ENCODE data around the gene GP5. TPM values are rescaled to one million over a fixed set of nuclear protein-coding genes. Genes with fewer than 3 reads are reported as not detected.

The GP5 gene
- total and polyA plus RNA-seq, 2 donors (not counting 1 experiment from before 2014, with no cell fraction given) = 0.01 to 0.15 TPM

DNA sequence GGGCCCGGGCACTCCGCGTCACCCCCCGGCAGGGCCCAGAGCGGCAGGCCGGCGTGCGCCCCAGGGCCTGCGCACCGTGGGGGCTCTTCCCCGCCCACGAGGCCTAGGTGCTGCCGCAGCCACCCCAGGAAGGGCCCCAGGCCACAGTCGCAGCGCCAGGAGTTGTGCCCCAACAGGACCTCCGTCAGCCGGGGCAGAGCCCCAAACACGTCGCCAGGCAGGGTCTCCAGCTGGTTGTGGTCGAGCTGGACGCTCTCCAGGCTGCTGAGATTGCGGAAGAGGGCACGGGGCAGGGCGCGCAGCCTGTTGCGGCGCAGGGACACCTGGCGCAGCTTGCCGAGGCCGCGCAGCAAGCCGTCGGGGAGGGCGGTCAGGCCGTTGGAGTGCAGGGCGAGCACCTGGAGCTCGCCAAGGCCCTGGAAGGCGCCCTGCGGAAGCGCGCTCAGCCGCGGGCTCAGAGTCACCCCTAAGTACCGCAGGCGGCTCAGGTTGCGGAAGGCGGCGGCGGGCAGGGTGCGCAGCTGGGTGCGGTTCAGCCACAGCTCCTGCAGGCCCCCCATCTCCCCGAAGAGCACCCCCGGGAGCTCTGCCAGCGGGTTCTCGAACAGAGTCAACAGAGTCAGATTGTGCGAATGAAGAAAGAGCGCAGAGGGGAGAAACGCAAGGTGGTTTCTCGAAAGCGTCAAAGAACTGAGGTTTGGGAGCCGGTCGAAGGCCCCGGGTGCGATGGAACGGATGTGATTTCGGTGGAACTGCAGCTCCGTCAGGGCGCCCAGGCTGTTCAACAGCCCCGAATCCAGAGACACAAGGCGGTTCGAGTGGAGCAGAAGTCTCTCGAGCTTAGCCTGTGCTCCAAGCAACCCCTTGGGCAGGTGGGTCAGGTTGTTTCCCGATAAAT, 2.0 kb downstream of the GP5 start:
- intact Hi-C loops (cut with micrococcal nuclease) = no loop called here
- Mint-ChIP-seq H3K4me3 (peak overlapping the region; percentile 87), H3K9me3 (ENCODE audit: insufficient read depth) (no peaks in the 10 kb centered on the region), H3K27ac (no peak overlapping the region), H3K4me1 (peaks cover 36% of the 10 kb centered on the region), H3K27me3 (peaks cover 37% of the 10 kb centered on the region)
- WGBS (ENCODE audit: insufficient coverage) = 2% methylated on average over 73 of the region's 73 CpGs
- H2AFZ ChIP-seq (ENCODE audit: insufficient read depth, low read depth, low read length, poor library complexity, severe bottlenecking) = peak overlapping the region; percentile 58
- ChIA-PET POLR2A (no interaction called here), CTCF (interaction anchor here (0.5 to 2.5 kb wide), 6 partner anchors 10 to 184 kb away, joined by 3 to 8 read pairs (median 3); no protein-coding TSS in a partner anchor)
- H3K79me2 ChIP-seq (ENCODE audit: control insufficient read depth, insufficient read depth, low read length) = no peaks in the 10 kb centered on the region
- H3K4me2 ChIP-seq (replicated peaks; ENCODE audit: low read depth, low read length, poor library complexity, severe bottlenecking) = peak overlapping the region; percentile 85
- no peaks in the 10 kb centered on the region for H4K20me1 ChIP-seq (ENCODE audit: control insufficient read depth, insufficient read depth, low read length, poor library complexity, severe bottlenecking)
- H3K36me3 ChIP-seq (replicated peaks in 1 of 2; ENCODE audit: control extremely low read depth in 1 of 2, control insufficient read depth in 1 of 2, extremely low read depth in 1 of 2, insufficient read depth in 2 of 2, low read length in 1 of 2) = no peaks in the 10 kb centered on the region
- H3K27me3 ChIP-seq (replicated peaks in 1 of 4; ENCODE audit: control extremely low read depth in 1 of 4, control insufficient read depth in 3 of 4, insufficient read depth in 4 of 4, low read length in 3 of 4) = peaks cover 0 to 39% (median 10%) of the 10 kb centered on the region in 4 experiments
- peaks cover 27 to 32% of the 10 kb centered on the region in 2 donors for H3K4me1 ChIP-seq (ENCODE audit: control insufficient read depth in 2 of 2, insufficient read depth in 2 of 2, low read length in 2 of 2)
- H3K27ac ChIP-seq (ENCODE audit: low read length in 2 of 2) = no peak overlapping the region
- peak overlapping the region; percentile 11 to 54 (median 39) for H3K4me3 ChIP-seq (ENCODE audit: control extremely low read depth in 1 of 5, extremely low read depth in 1 of 5, insufficient read depth in 1 of 5, low read depth in 2 of 5, low read length in 4 of 5)
- H3K9ac ChIP-seq (ENCODE audit: low read length) = peak overlapping the region; percentile 60
- ATAC-seq (ENCODE audit: low read depth) (peak; percentile 31), DNase-seq (peak; percentile 55)
- no peaks in the 10 kb centered on the region for H3K9me3 ChIP-seq (ENCODE audit: control extremely low read depth in 1 of 3, control insufficient read depth in 2 of 3, insufficient read depth in 1 of 3, low read length in 2 of 3)
- TF ChIP-seq CTCF (IDR thresholded peaks at IDR 0.05) (no peak), EZH2 (IDR thresholded peaks at IDR 0.05; ENCODE audit: borderline replicate concordance, insufficient read depth, low read depth, low read length, poor library complexity, severe bottlenecking) (no peak)

GRCh38 chr3:194396539-194396858, 2.6 kb downstream of the GP5 start:
- Histone ChIP-seq H3K27ac (ENCODE audit: low read length in 2 of 2) (no peak overlapping the region), H3K79me2 (ENCODE audit: control insufficient read depth, insufficient read depth, low read length) (no peaks in the 10 kb centered on the region), H3K27me3 (replicated peaks in 1 of 4; ENCODE audit: control extremely low read depth in 1 of 4, control insufficient read depth in 3 of 4, insufficient read depth in 4 of 4, low read length in 3 of 4) (peaks cover 0 to 39% (median 10%) of the 10 kb centered on the region in 4 experiments), H2AFZ (ENCODE audit: insufficient read depth, low read depth, low read length, poor library complexity, severe bottlenecking) (peak overlapping the region; percentile 58), H3K4me2 (replicated peaks; ENCODE audit: low read depth, low read length, poor library complexity, severe bottlenecking) (peak overlapping the region; percentile 85), H4K20me1 (ENCODE audit: control insufficient read depth, insufficient read depth, low read length, poor library complexity, severe bottlenecking) (no peaks in the 10 kb centered on the region), H3K9ac (ENCODE audit: low read length) (peak overlapping the region; percentile 60), H3K4me3 (ENCODE audit: control extremely low read depth in 1 of 5, extremely low read depth in 1 of 5, insufficient read depth in 1 of 5, low read depth in 2 of 5, low read length in 4 of 5) (peak overlapping the region in 1 of 5 experiments; percentile 17), H3K9me3 (ENCODE audit: control extremely low read depth in 1 of 3, control insufficient read depth in 2 of 3, insufficient read depth in 1 of 3, low read length in 2 of 3) (no peaks in the 10 kb centered on the region), H3K4me1 (ENCODE audit: control insufficient read depth in 2 of 2, insufficient read depth in 2 of 2, low read length in 2 of 2) (peaks cover 27 to 32% of the 10 kb centered on the region in 2 donors), H3K36me3 (replicated peaks in 1 of 2; ENCODE audit: control extremely low read depth in 1 of 2, control insufficient read depth in 1 of 2, extremely low read depth in 1 of 2, insufficient read depth in 2 of 2, low read length in 1 of 2) (no peaks in the 10 kb centered on the region)
- CTCF ChIA-PET = interaction anchor here (0.6 to 2.5 kb wide), 6 partner anchors 11 to 198 kb away, joined by 3 to 8 read pairs (median 3); no protein-coding TSS in a partner anchor
- Mint-ChIP-seq H3K27ac (no peak overlapping the region), H3K4me1 (peaks cover 36% of the 10 kb centered on the region), H3K9me3 (ENCODE audit: insufficient read depth) (no peaks in the 10 kb centered on the region), H3K27me3 (peaks cover 37% of the 10 kb centered on the region), H3K4me3 (peak overlapping the region; percentile 74)
- intact Hi-C loops (cut with micrococcal nuclease) = no loop called here
- ATAC-seq (ENCODE audit: low read depth) = no peak
- 3% methylated on average over 10 of the region's 13 CpGs for WGBS (ENCODE audit: insufficient coverage)
- TF ChIP-seq EZH2 (IDR thresholded peaks at IDR 0.05; ENCODE audit: borderline replicate concordance, insufficient read depth, low read depth, low read length, poor library complexity, severe bottlenecking) (no peak), CTCF (IDR thresholded peaks at IDR 0.05) (no peak)
- POLR2A ChIA-PET = no interaction called here
- DNase-seq = no peak
